ENCODE data around the gene CSHL1.
"Not testable (repeated sequence)": the region's sequence is repeated elsewhere in the genome, so short reads cannot be mapped to it uniquely, and the experiment has no call there.

Gene CSHL1

GRCh38 chr17:63940584-63940983 lies 29.5 kb upstream of the CSHL1 start:
- DNase-seq (ENCODE audit: low spot score) = no peak

- no peak for DNase-seq (ENCODE audit: low spot score)
These were observed 28.8 kb upstream of the CSHL1 start for GRCh38 chr17:63939884-63940283.

GRCh38 chr17:63939401-63939800 lies 28.3 kb upstream of the CSHL1 start:
- DNase-seq (ENCODE audit: low spot score) = no peak

GRCh38 chr17:63937920-63938319 lies 26.9 kb upstream of the CSHL1 start:
- DNase-seq (ENCODE audit: low spot score) = no peak

GRCh38 chr17:63937319-63937718 lies 26.3 kb upstream of the CSHL1 start:
- no peak for DNase-seq (ENCODE audit: low spot score)

GRCh38 chr17:63934183-63935112 lies 23.4 kb upstream of the CSHL1 start:
- DNase-seq (ENCODE audit: low spot score) = no peak

- DNase-seq (ENCODE audit: low spot score) = no peak
These were observed 22.5 kb upstream of the CSHL1 start for GRCh38 chr17:63933598-63933997.

GRCh38 chr17:63932721-63933120 lies 21.7 kb upstream of the CSHL1 start:
- DNase-seq (ENCODE audit: low spot score) = no peak

GRCh38 chr17:63931981-63932561 lies 21.0 kb upstream of the CSHL1 start, which contains the start of gene CD79B:
CD79B (minus strand) TSS chr17:63932331; CDS start chr17:63932261, 70 bp downstream.
- no peak for DNase-seq (ENCODE audit: low spot score)

GRCh38 chr17:63930951-63931575 lies 20.0 kb upstream of the CSHL1 start:
- peak; percentile 20 for DNase-seq (ENCODE audit: low spot score)

- DNase-seq (ENCODE audit: low spot score) = no peak
These were observed 19.1 kb upstream of the CSHL1 start for GRCh38 chr17:63929860-63930766.

- DNase-seq (ENCODE audit: low spot score) = no peak
These were observed 18.1 kb upstream of the CSHL1 start for GRCh38 chr17:63928966-63929695.

- DNase-seq (ENCODE audit: low spot score) = no peak
These were observed 17.2 kb upstream of the CSHL1 start for GRCh38 chr17:63928172-63928666.

GRCh38 chr17:63927464-63928171 lies 16.6 kb upstream of the CSHL1 start:
- DNase-seq (ENCODE audit: low spot score) = no peak

GRCh38 chr17:63926164-63926563 lies 15.1 kb upstream of the CSHL1 start:
- DNase-seq (ENCODE audit: low spot score) = no peak

- no peak for DNase-seq (ENCODE audit: low spot score)
These were observed 14.6 kb upstream of the CSHL1 start for GRCh38 chr17:63925615-63926014.

GRCh38 chr17:63922402-63922801 lies 11.3 kb upstream of the CSHL1 start:
- DNase-seq (ENCODE audit: low spot score) = not testable (repeated sequence)

- not testable (repeated sequence) for DNase-seq (ENCODE audit: low spot score)
These were observed 9.7 kb upstream of the CSHL1 start for GRCh38 chr17:63920779-63921178.

- not testable (repeated sequence) for DNase-seq (ENCODE audit: low spot score)
These were observed 9.0 kb upstream of the CSHL1 start for GRCh38 chr17:63920050-63920449.

- peak; percentile 44 for DNase-seq (ENCODE audit: low spot score)
These were observed 8.3 kb upstream of the CSHL1 start for GRCh38 chr17:63919311-63919723.

Measured in kidney capillary endothelial cell (primary cell).